ENCODE results near the gene PARM1. TPM values are rescaled to one million over a fixed set of nuclear protein-coding genes. Genes with fewer than 3 reads are reported as not detected.

PARM1 gene
- total and polyA plus RNA-seq, 2 of the 4 experiments (the other 2 are of a cell fraction), result 0.07 to 0.18 TPM

- H4K5ac ChIP-seq (ENCODE audit: low read depth, low read length), result no peak overlapping the region
- dilution Hi-C loops (cut with HindIII; ENCODE audit: low sequenced_read_pairs, unreplicated experiment), result no loop called here
- no peak for ATAC-seq (ENCODE audit: low read depth)
- WGBS, 2 experiments (ENCODE audit: extremely low coverage in 2 of 2, insufficient read length in 1 of 2), result no CpG with 5 or more reads among the region's 2 CpGs
- H3K18ac ChIP-seq (ENCODE audit: low read depth, low read length), result no peak overlapping the region
- H3K56ac ChIP-seq (ENCODE audit: extremely low read depth, insufficient read depth, low read length), result no peak overlapping the region
- in situ Hi-C loops (cut with MboI; ENCODE audit: low sequenced_read_pairs), result no loop called here
- no peak for TF ChIP-seq MAZ (IDR thresholded peaks at IDR 0.05; ENCODE audit: borderline replicate concordance, low read depth, low read length)
- no peak for TF ChIP-seq RCOR1 (IDR thresholded peaks at IDR 0.05; ENCODE audit: insufficient replicate concordance, low read length)
- no peak for TF ChIP-seq CEBPB (IDR thresholded peaks at IDR 0.05; ENCODE audit: low read depth, low read length)
- TF ChIP-seq NFE2L2 (IDR thresholded peaks at IDR 0.05; ENCODE audit: low read depth, low read length), result no peak
- TF ChIP-seq CTCF (conservative IDR thresholded peaks at IDR 0.05; ENCODE audit: low read depth, low read length), result no peak
- no peak for TF ChIP-seq FOS (IDR thresholded peaks at IDR 0.05; ENCODE audit: low read depth, low read length)
- no peak for TF ChIP-seq SMC3 (IDR thresholded peaks at IDR 0.05; ENCODE audit: low read depth, low read length)
- TF ChIP-seq RFX5 (IDR thresholded peaks at IDR 0.05; ENCODE audit: low read depth, low read length), result no peak
- no peak for TF ChIP-seq MXI1 (IDR thresholded peaks at IDR 0.05; ENCODE audit: borderline replicate concordance, low read depth, low read length)
- no peak for TF ChIP-seq MAFK (IDR thresholded peaks at IDR 0.05; ENCODE audit: low read depth, low read length)
- TF ChIP-seq BHLHE40 (IDR thresholded peaks at IDR 0.05; ENCODE audit: low read depth, low read length), result no peak
- TF ChIP-seq USF2 (IDR thresholded peaks at IDR 0.05; ENCODE audit: low read depth, low read length), result no peak
- no peak for TF ChIP-seq ELK1 (IDR thresholded peaks at IDR 0.05; ENCODE audit: borderline replicate concordance, low read depth, low read length)
- no peak for TF ChIP-seq RAD21 (IDR thresholded peaks at IDR 0.05; ENCODE audit: low read length)
- TF ChIP-seq POLR2A (IDR thresholded peaks at IDR 0.05; ENCODE audit: low read depth, low read length), result no peak
- no peak overlapping the region for H3K9ac ChIP-seq (ENCODE audit: low read depth, low read length)
- H3K9me3 ChIP-seq (ENCODE audit: control insufficient read depth, insufficient read depth, low read length), result no peaks in the 10 kb centered on the region
- H2AFZ ChIP-seq (replicated peaks; ENCODE audit: low read length, poor library complexity), result no peak overlapping the region
- H3K27ac ChIP-seq (ENCODE audit: insufficient read depth, low read length), result no peak overlapping the region
- no peak overlapping the region for H3K4me3 ChIP-seq (ENCODE audit: insufficient read depth, low read depth, low read length)
- no peaks in the 10 kb centered on the region for H3K36me3 ChIP-seq (ENCODE audit: control insufficient read depth, insufficient read depth, low read length)
- ChIA-PET POLR2A (ENCODE audit: unreplicated experiment) (no interaction called here), CTCF (no interaction called here)
- no peaks in the 10 kb centered on the region for H3K27me3 ChIP-seq (ENCODE audit: control insufficient read depth, insufficient read depth, low read length)
- H3K79me1 ChIP-seq (ENCODE audit: low read depth in 1 of 2, low read length in 2 of 2), result no peaks in the 10 kb centered on the region
- no peak overlapping the region for H2BK20ac ChIP-seq (ENCODE audit: low read depth, low read length)
- H4K8ac ChIP-seq (ENCODE audit: low read depth in 2 of 2, low read length in 2 of 2), result no peak overlapping the region
- H3K14ac ChIP-seq (replicated peaks; ENCODE audit: low read depth, low read length), result no peak overlapping the region
- H4K20me1 ChIP-seq (ENCODE audit: insufficient read depth, low read length), result no peaks in the 10 kb centered on the region
- no TSS peak for BruUV-seq (replicated peaks)
- intact Hi-C loops (cut with micrococcal nuclease), result no loop called here
- no peak for DNase-seq
- H2AK5ac ChIP-seq (ENCODE audit: low read depth, low read length), result no peak overlapping the region
- H4K91ac ChIP-seq (ENCODE audit: insufficient read depth, low read depth, low read length), result no peak overlapping the region
- no peak overlapping the region for H2BK120ac ChIP-seq (ENCODE audit: low read depth, low read length)
- no peaks in the 10 kb centered on the region for H3K4me1 ChIP-seq (ENCODE audit: control insufficient read depth, insufficient read depth, low read length)
- no peak overlapping the region for H3K4me2 ChIP-seq (ENCODE audit: low read depth, low read length)
- no peak overlapping the region for H2BK5ac ChIP-seq (ENCODE audit: low read depth, low read length, poor library complexity, severe bottlenecking)
- H3K4ac ChIP-seq (ENCODE audit: low read depth, low read length), result no peak overlapping the region
- H2BK15ac ChIP-seq (ENCODE audit: low read depth, low read length), result no peak overlapping the region
- H3K23ac ChIP-seq (ENCODE audit: low read depth, low read length), result no peak overlapping the region
- H3K9me1 ChIP-seq (ENCODE audit: insufficient read depth, low read length), result no peaks in the 10 kb centered on the region
- H2AK9ac ChIP-seq (replicated peaks; ENCODE audit: low read depth, low read length, poor library complexity), result no peak overlapping the region
Measured at GRCh38 chr4:74947798-74948197, 14.9 kb downstream of the PARM1 start.
